ENCODE data around the gene YEATS2.

YEATS2 gene

DNA sequence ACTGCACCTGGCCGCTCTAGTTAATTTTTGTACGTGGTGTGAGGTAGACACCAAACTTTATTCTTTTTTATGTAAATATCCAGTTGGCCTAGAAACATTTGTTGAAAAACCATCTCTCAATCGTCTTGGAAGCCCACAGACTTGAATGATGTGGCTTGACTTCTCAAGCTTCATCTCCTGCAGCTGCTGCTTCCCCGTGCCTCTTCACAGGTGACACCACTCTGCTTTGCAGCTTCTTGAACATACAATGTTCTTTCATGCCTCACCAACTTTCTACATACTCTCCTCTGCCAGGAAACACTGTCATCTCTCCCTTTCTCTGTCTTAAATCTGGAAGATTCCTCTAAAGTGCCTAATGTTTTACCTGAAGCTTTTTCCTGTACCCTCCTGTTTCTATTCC lies 92.2 kb downstream of the YEATS2 start:
- no peak for DNase-seq (ENCODE audit: low read depth)
- no peak overlapping the region for H3K4me3 ChIP-seq (ENCODE audit: low read length)
- TF ChIP-seq CTCF (conservative IDR thresholded peaks at IDR 0.05; ENCODE audit: low read length): no peak

DNA sequence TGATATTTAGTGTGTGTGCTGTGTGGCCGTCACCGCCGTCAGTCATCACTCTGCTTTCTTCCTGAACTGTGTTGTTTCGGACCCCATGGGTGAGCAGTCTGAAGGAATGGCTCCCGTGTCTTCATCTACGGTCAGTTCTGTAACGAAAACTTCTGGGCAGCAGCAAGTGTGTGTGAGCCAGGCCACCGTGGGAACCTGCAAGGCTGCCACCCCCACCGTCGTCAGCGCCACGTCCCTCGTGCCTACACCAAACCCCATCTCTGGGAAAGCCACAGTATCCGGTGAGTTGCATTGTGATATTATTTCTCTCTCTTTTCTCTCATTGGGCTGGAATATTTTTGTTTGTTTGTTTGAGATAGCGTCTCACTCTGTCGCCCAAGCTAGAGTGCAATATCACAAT lies 93.1 kb downstream of the YEATS2 start:
- DNase-seq (ENCODE audit: low read depth): no peak
- TF ChIP-seq CTCF (conservative IDR thresholded peaks at IDR 0.05; ENCODE audit: low read length): no peak
- H3K4me3 ChIP-seq (ENCODE audit: low read length): no peak overlapping the region

GRCh38 chr3:183792976-183793375 lies 95.4 kb downstream of the YEATS2 start:
- DNase-seq (ENCODE audit: low read depth): no peak
- no peak overlapping the region for H3K4me3 ChIP-seq (ENCODE audit: low read length)
- TF ChIP-seq CTCF (conservative IDR thresholded peaks at IDR 0.05; ENCODE audit: low read length): no peak

- DNase-seq (ENCODE audit: low read depth): no peak
- no peak for TF ChIP-seq CTCF (conservative IDR thresholded peaks at IDR 0.05; ENCODE audit: low read length)
- H3K4me3 ChIP-seq (ENCODE audit: low read length): no peak overlapping the region
These were observed 96.9 kb downstream of the YEATS2 start for GRCh38 chr3:183794452-183794851.

DNA sequence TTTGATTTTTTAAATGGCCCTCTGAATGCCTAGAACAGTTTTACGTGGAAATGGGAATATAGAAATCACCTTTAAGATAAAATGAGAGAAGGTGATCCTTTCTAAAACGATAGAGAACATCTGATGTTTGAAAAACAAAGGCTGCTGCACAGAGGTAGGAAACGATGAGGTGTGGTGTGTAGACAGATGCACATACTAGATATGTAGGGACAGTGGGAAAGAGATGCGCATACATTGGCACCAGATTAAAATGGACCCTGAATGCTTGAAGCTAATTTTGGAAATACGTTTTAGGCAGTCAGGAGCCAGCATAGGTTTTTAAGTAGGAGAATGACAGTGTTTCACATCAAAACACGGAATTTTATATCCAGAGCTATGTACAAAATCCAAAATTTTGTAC lies 98.8 kb downstream of the YEATS2 start:
- no peak for DNase-seq (ENCODE audit: low read depth)
- H3K4me3 ChIP-seq (ENCODE audit: low read length): no peak overlapping the region
- no peak for TF ChIP-seq CTCF (conservative IDR thresholded peaks at IDR 0.05; ENCODE audit: low read length)

- DNase-seq (ENCODE audit: low read depth): no peak
- no peak for TF ChIP-seq CTCF (conservative IDR thresholded peaks at IDR 0.05; ENCODE audit: low read length)
- H3K4me3 ChIP-seq (ENCODE audit: low read length): no peak overlapping the region
These were observed 100.4 kb downstream of the YEATS2 start for GRCh38 chr3:183797996-183798395.

DNA sequence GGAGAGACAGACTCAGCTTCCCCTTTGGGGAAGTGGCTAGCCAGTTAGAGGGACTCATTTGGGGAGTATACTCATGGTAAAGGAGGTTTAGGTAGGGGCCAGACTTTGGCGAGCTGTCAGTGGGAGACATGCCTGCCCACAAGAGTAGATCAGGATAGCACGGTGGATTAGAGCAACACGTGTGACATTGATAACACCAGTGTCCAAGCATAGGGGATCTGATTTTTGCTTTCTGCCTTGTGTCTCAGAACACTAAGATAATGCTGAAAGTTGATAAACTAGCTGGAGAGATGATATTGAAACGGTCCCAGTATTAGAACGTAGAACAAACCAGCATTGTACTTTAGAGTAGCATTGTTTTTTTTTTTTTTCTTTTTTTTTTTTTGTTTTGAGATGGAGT lies 101.9 kb downstream of the YEATS2 start:
- no peak for DNase-seq (ENCODE audit: low read depth)
- no peak overlapping the region for H3K4me3 ChIP-seq (ENCODE audit: low read length)
- no peak for TF ChIP-seq CTCF (conservative IDR thresholded peaks at IDR 0.05; ENCODE audit: low read length)
